HG02623 (cell line): Measurements from ENCODE around the gene ADK.
A peak's percentile ranks its signal among the peaks of the same experiment; 100 is the strongest.

ENCODE experiments used
- ATAC-seq: cut with Tn5 transposase; IDR thresholded peaks from one replicate; pipeline ENCODE4 v1.9.1; 2021; ENCODE audit warnings: moderate library complexity; ENCODE audit not compliant: unreplicated experiment

Gene ADK

GRCh38 chr10:74642901-74643595, 492.0 kb downstream of the ADK start:
- no peak for ATAC-seq

GRCh38 chr10:74643596-74643975, 492.6 kb downstream of the ADK start:
- no peak for ATAC-seq

- no peak for ATAC-seq
Measured at GRCh38 chr10:74644738-74645137, 493.7 kb downstream of the ADK start.

GRCh38 chr10:74645692-74646091, 494.7 kb downstream of the ADK start:
- no peak for ATAC-seq

- ATAC-seq = no peak
Measured at GRCh38 chr10:74650613-74651012, 499.6 kb downstream of the ADK start.

GRCh38 chr10:74651565-74651964, 500.5 kb downstream of the ADK start:
- ATAC-seq = no peak

- no peak for ATAC-seq
Measured at GRCh38 chr10:74652664-74653063, 501.6 kb downstream of the ADK start.

GRCh38 chr10:74658511-74658910, 507.5 kb downstream of the ADK start:
- no peak for ATAC-seq

GRCh38 chr10:74662635-74663034, 511.6 kb downstream of the ADK start:
- ATAC-seq = no peak

- ATAC-seq = no peak
Measured at GRCh38 chr10:74669210-74669609, 518.2 kb downstream of the ADK start.

GRCh38 chr10:74671716-74672115, 520.7 kb downstream of the ADK start:
- no peak for ATAC-seq

GRCh38 chr10:74672430-74673165, 521.6 kb downstream of the ADK start:
- ATAC-seq = no peak

- ATAC-seq = no peak
Measured at GRCh38 chr10:74674927-74675326, 523.9 kb downstream of the ADK start.

- ATAC-seq = no peak
Measured at GRCh38 chr10:74675484-74675883, 524.5 kb downstream of the ADK start.

- peak; percentile 71 for ATAC-seq
Measured at GRCh38 chr10:74677951-74678350, 526.9 kb downstream of the ADK start.

- ATAC-seq = no peak
Measured at GRCh38 chr10:74681917-74682627, 531.1 kb downstream of the ADK start.

- ATAC-seq = no peak
Measured at GRCh38 chr10:74683067-74683466, 532.0 kb downstream of the ADK start.

- no peak for ATAC-seq
Measured at GRCh38 chr10:74683621-74684364, 532.8 kb downstream of the ADK start.

GRCh38 chr10:74684462-74684861, 533.4 kb downstream of the ADK start:
- no peak for ATAC-seq

GRCh38 chr10:74685564-74685963, 534.5 kb downstream of the ADK start:
- ATAC-seq = no peak

GRCh38 chr10:74690393-74690792, 539.4 kb downstream of the ADK start:
- ATAC-seq = no peak
